H9 (cell line): ENCODE data around the gene NOVA1. TPM values are rescaled to one million over a fixed set of nuclear protein-coding genes. Genes with fewer than 3 reads are reported as not detected.

Experiments
- DNase-seq: peaks from one replicate; pipeline ENCODE4 v3.0.0-alpha.2; 2017
- H2AFZ ChIP-seq: one replicate; pipeline ENCODE4 v1.6.1; 2013; ENCODE audit warnings: mild to moderate bottlenecking, low read length, control low read depth, moderate library complexity
- H2AK5ac ChIP-seq: 2 replicates; pipeline ENCODE4 v1.6.1; 2013; ENCODE audit warnings: low read length, control low read depth, mixed read lengths; ENCODE audit not compliant: insufficient read length
- H2BK120ac ChIP-seq: one replicate; pipeline ENCODE4 v1.6.1; 2013; ENCODE audit warnings: low read depth, mild to moderate bottlenecking, low read length, control low read depth, inconsistent platforms; ENCODE audit not compliant: poor library complexity, severe bottlenecking
- H2BK12ac ChIP-seq: 2 replicates; pipeline ENCODE4 v1.6.1; 2013; ENCODE audit warnings: low read length, control low read depth, mixed read lengths, low read depth; ENCODE audit not compliant: insufficient read length
- H2BK15ac ChIP-seq: 2 replicates; pipeline ENCODE4 v1.6.1; 2013; ENCODE audit warnings: low read depth, low read length, control low read depth
- H2BK20ac ChIP-seq: one replicate; pipeline ENCODE4 v1.6.1; 2013; ENCODE audit warnings: low read depth, mild to moderate bottlenecking, low read length, control low read depth, inconsistent platforms; ENCODE audit not compliant: poor library complexity, severe bottlenecking
- H2BK5ac ChIP-seq: 2 replicates; pipeline ENCODE4 v1.6.1; 2013; ENCODE audit warnings: low read length, control low read depth, mixed read lengths; ENCODE audit not compliant: insufficient read length
- H3K14ac ChIP-seq: 2 replicates; pipeline ENCODE4 v1.6.1; 2013; ENCODE audit warnings: low read length, control low read depth; ENCODE audit not compliant: insufficient read depth
- H3K18ac ChIP-seq: 2 replicates; pipeline ENCODE4 v1.6.1; 2013; ENCODE audit warnings: low read depth, mild to moderate bottlenecking, mixed read lengths, low read length, control low read depth; ENCODE audit not compliant: insufficient read length
- H3K23ac ChIP-seq: 2 replicates; pipeline ENCODE4 v1.6.1; 2013; ENCODE audit warnings: low read length, control low read depth, mixed read lengths, low read depth; ENCODE audit not compliant: insufficient read length
- H3K23me2 ChIP-seq: 2 replicates; pipeline ENCODE4 v1.6.1; 2013; ENCODE audit warnings: low read depth, mild to moderate bottlenecking, mixed read lengths, low read length, control low read depth; ENCODE audit not compliant: insufficient read length, poor library complexity, severe bottlenecking
- H3K27ac ChIP-seq: 2 replicates; pipeline ENCODE4 v1.5.1; 2013; ENCODE audit warnings: low read length, control low read depth, mixed read lengths, low read depth; ENCODE audit not compliant: insufficient read length
- H3K27me3 ChIP-seq: 2 replicates; pipeline ENCODE4 v1.6.1; 2013; ENCODE audit warnings: low read length, control low read depth, inconsistent platforms; ENCODE audit not compliant: insufficient read depth
- H3K4ac ChIP-seq: 2 replicates; pipeline ENCODE4 v1.6.1; 2013; ENCODE audit warnings: low read depth, mild to moderate bottlenecking, control low read depth, inconsistent platforms, low read length, moderate library complexity
- H3K4me1 ChIP-seq: 2 replicates; pipeline ENCODE4 v1.6.1; 2013; ENCODE audit warnings: low read length, control low read depth, inconsistent platforms; ENCODE audit not compliant: insufficient read depth
- H3K4me2 ChIP-seq: 2 replicates; pipeline ENCODE4 v1.6.1; 2013; ENCODE audit warnings: low read length, control low read depth, mixed read lengths; ENCODE audit not compliant: insufficient read length, insufficient read depth
- H3K56ac ChIP-seq: 2 replicates; pipeline ENCODE4 v1.6.1; 2013; ENCODE audit warnings: low read depth, mild to moderate bottlenecking, mixed read lengths, low read length, control low read depth; ENCODE audit not compliant: insufficient read length
- H3K79me1 ChIP-seq: 2 replicates; pipeline ENCODE4 v1.6.1; 2013; ENCODE audit warnings: low read depth, mild to moderate bottlenecking, moderate library complexity, low read length, control low read depth, inconsistent platforms; ENCODE audit not compliant: insufficient read depth, poor library complexity, severe bottlenecking
- H3K79me2 ChIP-seq: 2 replicates; pipeline ENCODE4 v1.6.1; 2013; ENCODE audit warnings: low read length, control low read depth, inconsistent platforms; ENCODE audit not compliant: insufficient read depth
- H3K9ac ChIP-seq: 2 replicates; pipeline ENCODE4 v1.6.1; 2013; ENCODE audit warnings: low read length, control low read depth, mixed read lengths; ENCODE audit not compliant: insufficient read length; ENCODE audit errors: extremely low read depth
- H3K9me3 ChIP-seq: one replicate; pipeline ENCODE4 v1.6.1; 2013; ENCODE audit warnings: low read depth, low read length, inconsistent platforms; ENCODE audit not compliant: control insufficient read depth
- H3T11ph ChIP-seq: one replicate; pipeline ENCODE4 v1.6.1; 2013; ENCODE audit warnings: mild to moderate bottlenecking, low read length, control low read depth, inconsistent platforms
- H4K20me1 ChIP-seq: one replicate; pipeline ENCODE4 v1.6.1; 2013; ENCODE audit not compliant: control insufficient read depth, insufficient read length, insufficient read depth
- H4K5ac ChIP-seq: 2 replicates; pipeline ENCODE4 v1.6.1; 2013; ENCODE audit warnings: low read depth, mild to moderate bottlenecking, mixed read lengths, low read length, control low read depth; ENCODE audit not compliant: insufficient read length
- H4K8ac ChIP-seq: replicated peaks from 2 replicates; pipeline ENCODE4 v1.6.1; 2013; ENCODE audit warnings: low read length, control low read depth, mixed read lengths, low read depth; ENCODE audit not compliant: insufficient read length
- H4K91ac ChIP-seq: 2 replicates; pipeline ENCODE4 v1.6.1; 2013; ENCODE audit warnings: low read depth, mild to moderate bottlenecking, moderate library complexity, mixed read lengths, low read length, control low read depth; ENCODE audit not compliant: insufficient read length
- H3K27ac Mint-ChIP-seq, 3 experiments: 2 replicates in 2 of 3; 3 replicates in 1 of 3; pipeline ENCODE4 v1.8.0; 2020 to 2021; ENCODE audit warnings: mixed read lengths in 3 of 3, mild to moderate bottlenecking in 1 of 3, moderate library complexity in 1 of 3
- H3K27me3 Mint-ChIP-seq: 2 replicates; pipeline ENCODE4 v1.8.0; 2021; ENCODE audit warnings: low read depth, mild to moderate bottlenecking, moderate library complexity, mixed read lengths
- H3K36me3 Mint-ChIP-seq, 3 experiments: 2 replicates in 2 of 3; 3 replicates in 1 of 3; pipeline ENCODE4 v1.8.0; 2020 to 2021; ENCODE audit warnings: low read depth in 3 of 3, mixed read lengths in 3 of 3; ENCODE audit not compliant: insufficient read depth in 1 of 3
- H3K4me1 Mint-ChIP-seq, 2 experiments: 2 replicates each; pipeline ENCODE4 v1.8.0; 2020; ENCODE audit warnings: mixed read lengths in 2 of 2
- H3K4me3 Mint-ChIP-seq, 2 experiments: 2 replicates in 1 of 2; 3 replicates in 1 of 2; pipeline ENCODE4 v1.8.0; 2020 to 2021; ENCODE audit warnings: mild to moderate bottlenecking in 2 of 2, mixed read lengths in 2 of 2, moderate library complexity in 1 of 2
- H3K9me3 Mint-ChIP-seq, 2 experiments: 2 replicates in 1 of 2; 3 replicates in 1 of 2; pipeline ENCODE4 v1.8.0; 2020; ENCODE audit warnings: mild to moderate bottlenecking in 2 of 2, mixed read lengths in 2 of 2, moderate library complexity in 1 of 2
- CTCF ChIP-seq: fragments of 200-600 bp; sonication (generic); conservative IDR thresholded peaks from 3 replicates; pipeline ENCODE4 v1.8.0; 2021; ENCODE audit warnings: antibody characterized with exemption, mild to moderate bottlenecking
- WGBS: extraction: QIAGEN DNeasy Blood & Tissue Kit; methylation state at CpG from one replicate; pipeline ENCODE4 v1.1.7; 2013; ENCODE audit warnings: missing lambda C conversion rate, low lambda C conversion rate, mixed read lengths; ENCODE audit not compliant: insufficient read length; ENCODE audit errors: extremely low coverage; 5-methylcytosine and 5-hydroxymethylcytosine counted together
- total RNA-seq: library from RNA; stranded (reverse); gene quantifications from 2 replicates; pipeline ENCODE4 v1.2.1, GENCODE V29; 2021

Gene NOVA1
- total RNA-seq, 1 experiment from 2014 or later, result 13.8 TPM

GRCh38 chr14:26601856-26602255 is 4.0 kb upstream of the NOVA1 start:
- H3T11ph ChIP-seq, result no peak overlapping the region
- H2BK120ac ChIP-seq, result no peak overlapping the region
- no peak overlapping the region for H2AFZ ChIP-seq
- no peak for TF ChIP-seq CTCF
- no peak overlapping the region for H3K56ac ChIP-seq
- peaks cover 2% of the 10 kb centered on the region; the same call in 1 of the 2 replicates for H3K4me1 ChIP-seq
- H3K4ac ChIP-seq, result no peak overlapping the region
- no peak overlapping the region for H2BK12ac ChIP-seq
- no peak overlapping the region for H2AK5ac ChIP-seq
- DNase-seq, result no peak
- H3K27me3 Mint-ChIP-seq, result peaks cover 10% of the 10 kb centered on the region
- no peaks in the 10 kb centered on the region for H3K27me3 ChIP-seq
- no peak overlapping the region for H2BK20ac ChIP-seq
- no peak overlapping the region for H3K18ac ChIP-seq
- no peak overlapping the region; a peak in 1 of 7 replicates for H3K27ac Mint-ChIP-seq
- no peaks in the 10 kb centered on the region for H3K79me2 ChIP-seq
- H3K4me3 Mint-ChIP-seq, result no peak overlapping the region
- H4K8ac ChIP-seq, result no peak overlapping the region
- H4K91ac ChIP-seq, result no peak overlapping the region
- no peak overlapping the region for H4K5ac ChIP-seq
- no peak overlapping the region for H3K14ac ChIP-seq
- peaks cover 11 to 16% of the 10 kb centered on the region in 2 experiments for H3K4me1 Mint-ChIP-seq
- no peaks in the 10 kb centered on the region for H3K36me3 Mint-ChIP-seq
- no peak overlapping the region for H3K9ac ChIP-seq
- H3K9me3 Mint-ChIP-seq, result no peaks in the 10 kb centered on the region; a peak in 1 of 5 replicates
- no peaks in the 10 kb centered on the region for H4K20me1 ChIP-seq
- peaks cover 4% of the 10 kb centered on the region for H3K23me2 ChIP-seq
- no peaks in the 10 kb centered on the region for H3K9me3 ChIP-seq
- H2BK15ac ChIP-seq, result no peak overlapping the region
- H3K27ac ChIP-seq, result no peak overlapping the region
- H3K79me1 ChIP-seq, result no peaks in the 10 kb centered on the region
- no peak overlapping the region for H2BK5ac ChIP-seq
- no peak overlapping the region for H3K4me2 ChIP-seq
- no CpG with 5 or more reads among the region's 4 CpGs for WGBS
- H3K23ac ChIP-seq, result no peak overlapping the region
